ENCODE data around the gene WWOX.

DNA sequence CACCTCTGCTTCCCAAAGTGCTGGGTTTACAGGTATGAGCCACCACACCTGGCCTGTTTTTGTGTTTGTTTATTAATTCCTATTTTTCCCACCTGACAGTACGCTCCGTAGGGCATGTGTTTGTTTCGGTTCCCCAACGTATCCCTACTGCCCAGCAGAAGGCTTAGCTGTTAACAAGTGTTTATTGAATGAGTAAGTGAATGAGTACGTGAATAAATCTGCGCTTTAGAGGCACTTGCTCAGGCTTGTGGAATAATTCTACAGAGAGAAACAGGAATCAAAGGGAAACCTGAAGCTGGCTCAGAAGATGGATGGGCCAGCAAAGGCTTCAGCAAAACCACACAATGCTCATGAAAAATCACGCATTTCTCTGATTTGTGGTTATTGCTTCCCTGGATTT lies 853.2 kb downstream of the WWOX start:
- TF ChIP-seq, protein P1, sequence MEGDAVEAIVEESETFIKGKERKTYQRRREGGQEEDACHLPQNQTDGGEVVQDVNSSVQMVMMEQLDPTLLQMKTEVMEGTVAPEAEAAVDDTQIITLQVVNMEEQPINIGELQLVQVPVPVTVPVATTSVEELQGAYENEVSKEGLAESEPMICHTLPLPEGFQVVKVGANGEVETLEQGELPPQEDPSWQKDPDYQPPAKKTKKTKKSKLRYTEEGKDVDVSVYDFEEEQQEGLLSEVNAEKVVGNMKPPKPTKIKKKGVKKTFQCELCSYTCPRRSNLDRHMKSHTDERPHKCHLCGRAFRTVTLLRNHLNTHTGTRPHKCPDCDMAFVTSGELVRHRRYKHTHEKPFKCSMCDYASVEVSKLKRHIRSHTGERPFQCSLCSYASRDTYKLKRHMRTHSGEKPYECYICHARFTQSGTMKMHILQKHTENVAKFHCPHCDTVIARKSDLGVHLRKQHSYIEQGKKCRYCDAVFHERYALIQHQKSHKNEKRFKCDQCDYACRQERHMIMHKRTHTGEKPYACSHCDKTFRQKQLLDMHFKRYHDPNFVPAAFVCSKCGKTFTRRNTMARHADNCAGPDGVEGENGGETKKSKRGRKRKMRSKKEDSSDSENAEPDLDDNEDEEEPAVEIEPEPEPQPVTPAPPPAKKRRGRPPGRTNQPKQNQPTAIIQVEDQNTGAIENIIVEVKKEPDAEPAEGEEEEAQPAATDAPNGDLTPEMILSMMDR (IDR thresholded peaks at IDR 0.05; ENCODE audit: low read depth, low read length), result no peak
- TF ChIP-seq POLR2A (IDR thresholded peaks at IDR 0.05; ENCODE audit: extremely low read depth, insufficient read length), result no peak

All from NB4 (cell line).